Naive B cell (primary cell): ENCODE measurements around the gene INTS11. TPM values are rescaled to one million over a fixed set of nuclear protein-coding genes. Genes with fewer than 3 reads are reported as not detected.

Experiments used
- ATAC-seq, 2 donors: fragments of 150-1000 bp; cut with Tn5 transposase; 2 replicates each; pipeline ENCODE4 v1.10.0; 2021; ENCODE audit warnings: low read depth in 2 of 2, mild to moderate bottlenecking in 2 of 2, moderate library complexity in 2 of 2
- DNase-seq: peaks from one replicate; pipeline ENCODE4 v3.0.0; 2022
- H3K27ac Mint-ChIP-seq, 6 donors: one replicate each; pipeline ENCODE4 v1.8.0; 2020 to 2022; ENCODE audit warnings: mild to moderate bottlenecking in 6 of 6, mixed read lengths in 6 of 6, moderate library complexity in 5 of 6, inconsistent platforms in 2 of 6
- H3K27me3 Mint-ChIP-seq, 3 donors: one replicate each; pipeline ENCODE4 v1.8.0; 2021 to 2022; ENCODE audit warnings: mixed read lengths in 3 of 3, mild to moderate bottlenecking in 1 of 3
- H3K36me3 Mint-ChIP-seq, 2 donors: one replicate each; pipeline ENCODE4 v1.8.0; 2020 to 2022; ENCODE audit warnings: mixed read lengths in 2 of 2, inconsistent platforms in 1 of 2, mild to moderate bottlenecking in 1 of 2
- H3K4me1 Mint-ChIP-seq, 3 donors: one replicate each; pipeline ENCODE4 v1.8.0; 2020 to 2022; ENCODE audit warnings: mixed read lengths in 3 of 3, inconsistent platforms in 1 of 3, mild to moderate bottlenecking in 1 of 3, moderate library complexity in 1 of 3
- H3K4me3 Mint-ChIP-seq, 8 donors: one replicate each; pipeline ENCODE4 v1.8.0; 2020 to 2022; ENCODE audit warnings: mild to moderate bottlenecking in 8 of 8, mixed read lengths in 8 of 8, moderate library complexity in 8 of 8, inconsistent platforms in 2 of 8
- H3K9me3 Mint-ChIP-seq, 7 donors: one replicate each; pipeline ENCODE4 v1.8.0; 2020 to 2022; ENCODE audit warnings: mixed read lengths in 7 of 7, mild to moderate bottlenecking in 5 of 7, inconsistent platforms in 2 of 7, moderate library complexity in 1 of 7
- polyA plus RNA-seq, 6 donors: library from polyadenylated mRNA; unstranded; fragments of 300-500 nt; fragmentation: Illumina TruSeq; gene quantifications; one replicate each; pipeline ENCODE4 v1.2.3, GENCODE V29; 2021; ENCODE audit warnings: low read depth in 6 of 6

The INTS11 gene
- polyA plus RNA-seq, 6 donors from 2014 or later = 45.9 to 61.5 (median 54.3) TPM

DNA sequence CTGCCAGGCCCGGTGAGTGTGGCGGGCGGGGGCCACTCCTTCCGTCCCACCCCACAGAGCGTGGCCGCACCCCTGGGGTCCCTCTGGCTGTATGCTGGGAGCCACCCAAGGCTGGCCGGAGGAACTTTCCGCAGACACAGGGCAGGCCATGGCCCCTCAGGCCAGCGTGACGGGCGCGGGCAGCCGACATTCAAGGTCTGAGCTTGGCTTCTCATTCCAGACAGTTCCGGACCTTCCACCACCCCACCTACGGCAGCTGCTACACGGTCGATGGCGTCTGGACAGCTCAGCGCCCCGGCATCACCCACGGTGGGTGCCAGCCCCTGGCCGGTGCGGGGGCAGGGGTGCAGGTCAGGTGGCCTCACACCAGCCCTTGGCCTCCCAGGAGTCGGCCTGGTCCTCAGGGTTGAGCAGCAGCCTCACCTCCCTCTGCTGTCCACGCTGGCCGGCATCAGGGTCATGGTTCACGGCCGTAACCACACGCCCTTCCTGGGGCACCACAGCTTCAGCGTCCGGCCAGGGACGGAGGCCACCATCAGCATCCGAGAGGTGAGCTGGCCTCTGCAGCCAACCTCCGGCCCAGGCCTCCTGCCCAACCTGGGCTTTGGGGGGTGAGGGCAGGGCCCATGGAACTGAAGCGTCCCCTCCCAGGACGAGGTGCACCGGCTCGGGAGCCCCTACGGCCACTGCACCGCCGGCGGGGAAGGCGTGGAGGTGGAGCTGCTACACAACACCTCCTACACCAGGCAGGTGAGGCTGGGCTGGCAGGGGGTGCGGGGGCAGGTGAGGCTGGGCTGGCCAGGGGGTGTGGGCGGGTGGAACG lies 37.0 kb downstream of the INTS11 start:
- H3K4me3 Mint-ChIP-seq = no peak overlapping the region
- no peak for ATAC-seq
- H3K4me1 Mint-ChIP-seq = peaks cover 10 to 17% (median 12%) of the 10 kb centered on the region in 3 donors
- peaks cover 0 to 6% (median 0%) of the 10 kb centered on the region in 3 donors for H3K27me3 Mint-ChIP-seq
- H3K9me3 Mint-ChIP-seq = no peaks in the 10 kb centered on the region
- DNase-seq = no peak
- H3K36me3 Mint-ChIP-seq = no peaks in the 10 kb centered on the region
- H3K27ac Mint-ChIP-seq = no peak overlapping the region

DNA sequence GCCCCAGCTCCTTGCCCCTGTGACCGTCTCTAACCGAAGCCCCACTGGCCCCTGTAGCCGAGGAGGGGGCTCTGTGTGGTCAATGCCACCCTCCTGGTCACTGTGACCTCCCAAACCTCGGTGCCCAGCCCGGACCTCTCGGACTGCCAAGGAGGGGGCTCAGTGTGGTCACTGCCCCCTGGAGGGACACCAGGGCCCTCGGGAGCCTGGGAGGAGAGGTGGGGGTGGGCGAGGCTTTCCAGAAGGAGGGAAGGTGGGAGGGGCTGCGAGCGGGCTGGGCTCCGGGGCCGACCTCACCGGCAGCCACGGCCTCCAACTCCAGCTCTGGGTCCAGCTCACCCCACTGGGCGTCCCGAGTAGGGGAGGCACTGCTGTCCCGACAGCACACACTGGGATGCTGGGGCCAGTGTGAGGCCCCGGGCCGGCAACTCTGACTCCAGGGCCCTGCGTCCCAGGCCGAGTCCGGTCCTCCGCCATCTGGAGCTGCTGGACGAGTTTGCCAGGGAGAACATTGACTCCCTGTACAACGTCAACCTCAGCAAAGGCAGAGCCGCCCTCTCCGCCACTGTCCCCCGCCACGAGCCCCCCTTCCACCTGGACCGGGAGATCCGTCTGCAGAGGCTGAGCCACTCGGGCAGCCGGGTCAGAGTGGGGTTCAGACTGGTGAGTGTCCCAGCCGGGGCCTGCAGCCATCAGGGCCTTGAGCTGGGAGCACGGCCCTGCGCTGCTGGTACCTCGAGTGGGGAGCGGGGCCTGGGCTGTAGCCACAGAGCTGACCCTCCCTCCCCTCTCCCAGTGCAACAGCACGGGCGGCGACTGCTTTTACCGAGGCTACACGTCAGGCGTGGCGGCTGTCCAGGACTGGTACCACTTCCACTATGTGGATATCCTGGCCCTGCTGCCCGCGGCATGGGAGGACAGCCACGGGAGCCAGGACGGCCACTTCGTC lies 37.9 kb downstream of the INTS11 start:
- Mint-ChIP-seq H3K4me3 (no peak overlapping the region), H3K9me3 (no peaks in the 10 kb centered on the region), H3K27ac (no peak overlapping the region), H3K36me3 (no peaks in the 10 kb centered on the region), H3K27me3 (peaks cover 0 to 6% (median 0%) of the 10 kb centered on the region in 3 donors), H3K4me1 (peaks cover 6 to 12% (median 6%) of the 10 kb centered on the region in 3 donors)
- ATAC-seq = no peak
- DNase-seq = no peak

DNA sequence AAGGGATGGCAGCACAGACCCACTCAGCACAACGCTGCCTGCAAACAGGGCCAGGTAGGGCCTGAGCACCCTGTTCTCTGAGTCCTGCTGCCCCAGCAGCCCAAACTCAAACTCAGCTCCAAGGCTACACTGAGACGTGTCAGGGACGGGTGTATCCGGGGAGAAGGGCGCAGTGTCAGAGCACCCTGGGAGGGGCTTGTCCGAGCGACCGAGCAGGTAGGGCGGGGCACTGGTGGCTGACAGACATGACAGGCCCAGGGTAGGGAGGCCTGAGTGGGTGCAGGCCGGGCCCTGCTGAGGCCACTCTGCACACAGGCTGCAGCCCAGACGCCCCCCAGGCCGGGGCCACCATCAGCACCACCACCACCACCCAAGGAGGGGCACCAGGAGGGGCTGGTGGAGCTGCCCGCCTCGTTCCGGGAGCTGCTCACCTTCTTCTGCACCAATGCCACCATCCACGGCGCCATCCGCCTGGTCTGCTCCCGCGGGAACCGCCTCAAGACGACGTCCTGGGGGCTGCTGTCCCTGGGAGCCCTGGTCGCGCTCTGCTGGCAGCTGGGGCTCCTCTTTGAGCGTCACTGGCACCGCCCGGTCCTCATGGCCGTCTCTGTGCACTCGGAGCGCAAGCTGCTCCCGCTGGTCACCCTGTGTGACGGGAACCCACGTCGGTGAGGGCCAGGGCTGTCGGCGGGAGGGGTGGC lies 38.7 kb downstream of the INTS11 start:
- Mint-ChIP-seq H3K4me1 (peaks cover 6 to 12% (median 6%) of the 10 kb centered on the region in 3 donors), H3K9me3 (no peaks in the 10 kb centered on the region), H3K27ac (no peak overlapping the region), H3K36me3 (no peaks in the 10 kb centered on the region), H3K27me3 (peaks cover 0 to 6% (median 0%) of the 10 kb centered on the region in 3 donors), H3K4me3 (no peak overlapping the region)
- ATAC-seq (no peak), DNase-seq (no peak)

DNA sequence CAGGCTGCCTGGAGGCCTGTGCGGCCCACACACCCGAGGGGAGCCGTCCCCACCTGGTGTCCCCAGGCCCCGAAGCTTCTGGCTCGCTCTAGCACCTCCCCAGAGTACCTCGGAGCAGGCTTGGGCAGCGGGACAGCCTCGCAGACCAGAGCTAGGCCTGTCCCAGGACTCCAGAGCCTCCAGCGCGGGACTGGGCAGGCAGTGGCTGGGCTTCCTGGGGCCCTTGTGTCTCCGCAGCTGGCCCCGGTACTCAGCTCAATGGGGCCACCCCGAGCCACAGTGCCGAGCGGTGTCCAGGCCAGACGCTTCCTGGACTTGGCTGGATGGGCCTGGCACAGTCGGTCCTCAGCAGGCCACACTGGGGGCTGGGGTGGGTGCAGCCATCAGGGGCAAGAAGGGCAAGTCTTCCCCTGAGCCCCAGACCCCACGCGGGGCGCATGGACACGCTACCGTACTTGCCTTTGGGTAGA lies 39.3 kb downstream of the INTS11 start:
- no peaks in the 10 kb centered on the region for H3K9me3 Mint-ChIP-seq
- H3K4me3 Mint-ChIP-seq = no peak overlapping the region
- peaks cover 0 to 6% (median 0%) of the 10 kb centered on the region in 3 donors for H3K27me3 Mint-ChIP-seq
- ATAC-seq (no peak), DNase-seq (no peak)
- H3K27ac Mint-ChIP-seq = no peak overlapping the region
- H3K36me3 Mint-ChIP-seq = no peaks in the 10 kb centered on the region
- H3K4me1 Mint-ChIP-seq = peaks cover 2 to 9% (median 5%) of the 10 kb centered on the region in 3 donors

DNA sequence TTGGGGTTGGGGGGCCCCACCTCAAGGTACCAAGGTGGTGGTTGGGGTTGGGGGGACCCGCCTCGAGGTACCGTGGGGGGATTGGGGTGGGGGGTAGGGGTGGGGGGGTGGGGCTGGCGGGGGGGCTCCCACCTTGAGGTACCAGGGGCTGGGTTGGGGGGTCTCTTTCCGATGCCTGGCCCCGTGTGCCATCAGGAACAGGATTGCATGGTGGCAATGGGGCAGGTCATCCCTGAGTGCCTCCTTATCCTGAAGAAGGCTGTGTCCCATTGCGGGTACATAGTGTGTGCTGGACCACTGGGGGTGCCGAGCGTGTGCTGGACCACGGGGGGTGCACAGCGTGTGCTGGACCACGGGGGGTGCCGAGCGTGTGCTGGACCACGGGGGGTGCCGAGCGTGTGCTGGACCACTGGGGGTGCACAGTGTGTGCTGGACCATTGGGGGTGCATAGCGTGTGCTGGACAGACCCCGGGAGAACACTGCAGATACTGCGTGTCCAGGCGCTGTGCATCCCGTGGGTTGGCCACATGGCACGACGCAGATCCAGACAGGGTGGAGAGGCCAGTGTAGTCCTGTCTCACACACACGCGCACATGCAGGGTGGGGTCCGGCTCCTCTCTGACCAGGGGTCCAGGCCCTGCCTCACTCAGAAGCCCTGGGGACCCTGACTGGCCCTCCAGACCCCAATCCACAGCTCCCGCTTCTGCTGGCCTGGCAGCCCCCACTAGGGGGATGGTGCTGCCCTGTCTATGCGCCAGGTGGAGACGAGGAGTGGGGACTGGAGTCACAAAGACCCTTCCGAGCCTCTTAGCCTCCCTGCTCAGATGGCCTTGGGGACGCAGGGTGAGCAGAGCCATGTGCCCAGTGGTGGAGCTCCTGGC lies 40.0 kb downstream of the INTS11 start:
- DNase-seq (no peak), ATAC-seq (no peak)
- H3K4me3 Mint-ChIP-seq = no peak overlapping the region
- H3K36me3 Mint-ChIP-seq = no peaks in the 10 kb centered on the region
- H3K27me3 Mint-ChIP-seq = peaks cover 0 to 6% (median 0%) of the 10 kb centered on the region in 3 donors
- H3K9me3 Mint-ChIP-seq = no peaks in the 10 kb centered on the region
- no peak overlapping the region for H3K27ac Mint-ChIP-seq
- peaks cover 0 to 6% (median 4%) of the 10 kb centered on the region in 3 donors for H3K4me1 Mint-ChIP-seq

DNA sequence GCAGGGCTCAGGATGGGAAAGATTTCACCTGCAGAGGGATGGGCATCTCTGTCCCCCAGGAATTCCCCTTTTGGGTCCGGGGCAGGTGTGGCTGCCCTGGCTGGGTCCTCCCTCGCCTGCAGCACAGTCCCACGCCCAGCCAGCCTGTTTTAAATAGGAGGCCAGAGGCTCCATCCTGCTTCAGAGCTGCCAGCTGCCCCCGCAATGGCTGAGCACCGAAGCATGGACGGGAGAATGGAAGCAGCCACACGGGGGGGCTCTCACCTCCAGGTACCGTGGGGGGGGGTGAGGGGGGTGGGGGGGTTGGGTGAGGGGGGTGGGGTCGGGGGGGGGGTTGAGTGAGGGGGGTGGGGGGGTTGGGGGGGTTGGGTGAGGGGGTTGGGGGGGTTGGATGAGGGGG lies 40.6 kb downstream of the INTS11 start:
- DNase-seq (no peak), ATAC-seq (peak in 1 of 2 donors; percentile 49)
- peak overlapping the region in 1 of 8 donors; percentile 47 for H3K4me3 Mint-ChIP-seq
- H3K36me3 Mint-ChIP-seq = no peaks in the 10 kb centered on the region
- H3K27ac Mint-ChIP-seq = no peak overlapping the region
- peaks cover 0 to 6% (median 0%) of the 10 kb centered on the region in 3 donors for H3K27me3 Mint-ChIP-seq
- no peaks in the 10 kb centered on the region for H3K9me3 Mint-ChIP-seq
- peaks cover 0 to 6% (median 4%) of the 10 kb centered on the region in 3 donors for H3K4me1 Mint-ChIP-seq

DNA sequence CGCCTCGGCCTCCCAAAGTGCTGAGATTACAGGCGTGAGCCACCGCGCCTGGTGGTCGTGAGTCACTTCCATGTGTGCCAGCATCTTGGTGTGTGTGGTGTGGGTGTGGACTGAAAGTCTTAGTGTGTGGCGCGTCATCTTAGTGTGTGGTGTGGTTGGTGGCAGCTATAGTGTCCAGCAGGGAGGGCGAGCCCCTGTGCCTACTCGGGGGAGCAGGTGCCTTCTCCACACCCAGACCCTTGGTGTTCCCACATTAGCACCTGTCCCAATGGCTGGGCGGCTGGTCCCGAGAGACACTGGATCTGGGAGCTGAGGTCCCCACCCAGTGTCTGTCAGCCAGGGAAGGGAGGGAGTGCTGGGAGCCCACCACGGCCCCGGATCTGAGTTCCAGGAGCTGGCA lies 41.5 kb downstream of the INTS11 start:
- peaks cover 0 to 6% (median 4%) of the 10 kb centered on the region in 3 donors for H3K4me1 Mint-ChIP-seq
- no peaks in the 10 kb centered on the region for H3K36me3 Mint-ChIP-seq
- no peak overlapping the region for H3K4me3 Mint-ChIP-seq
- DNase-seq (no peak), ATAC-seq (no peak)
- H3K9me3 Mint-ChIP-seq = no peaks in the 10 kb centered on the region
- peaks cover 0 to 6% (median 0%) of the 10 kb centered on the region in 3 donors for H3K27me3 Mint-ChIP-seq
- H3K27ac Mint-ChIP-seq = peak overlapping the region in 1 of 6 donors; percentile 12

DNA sequence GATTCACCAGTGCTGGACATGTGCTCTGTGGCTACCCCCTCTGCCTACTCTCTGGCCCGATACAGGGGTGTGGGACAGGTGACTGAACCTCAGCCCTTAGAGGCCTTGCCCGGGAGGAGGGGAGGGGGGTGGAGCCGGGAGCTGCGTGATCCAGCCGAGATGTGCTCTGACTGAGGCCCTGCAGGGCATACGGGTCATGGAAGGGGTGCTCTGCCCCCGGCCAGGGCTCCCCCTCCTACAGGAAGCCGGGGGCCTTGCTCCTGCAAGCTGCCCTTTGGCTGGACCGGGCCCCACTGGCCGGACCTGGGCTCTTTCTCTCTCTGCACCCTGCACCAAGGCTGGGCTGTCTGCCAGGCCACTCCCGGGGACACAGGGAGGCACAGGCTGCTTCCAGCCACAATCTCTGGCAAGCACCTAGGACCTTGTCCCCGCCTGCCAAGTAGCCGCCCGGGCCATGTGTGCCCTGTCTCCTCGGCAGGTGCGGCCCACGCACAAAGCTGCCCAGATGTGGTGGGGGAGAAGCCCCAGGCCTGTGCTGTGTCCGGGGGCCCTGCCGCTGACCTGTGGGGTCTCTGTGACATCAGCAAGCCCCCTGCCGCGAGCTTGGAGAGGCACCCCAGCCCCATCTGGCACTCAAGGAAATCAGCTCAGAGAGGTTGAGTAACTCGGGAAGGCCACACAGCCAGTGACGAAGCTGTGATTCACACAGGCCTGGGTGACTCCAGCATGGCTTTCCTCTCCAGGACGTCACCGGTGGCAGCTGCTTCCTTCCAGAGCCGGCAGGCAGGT lies 42.7 kb downstream of the INTS11 start:
- Mint-ChIP-seq H3K9me3 (no peaks in the 10 kb centered on the region), H3K4me3 (no peak overlapping the region), H3K36me3 (no peaks in the 10 kb centered on the region), H3K4me1 (peaks cover 0 to 6% (median 4%) of the 10 kb centered on the region in 3 donors), H3K27ac (no peak overlapping the region), H3K27me3 (peaks cover 0 to 6% (median 0%) of the 10 kb centered on the region in 3 donors)
- no peak for DNase-seq
- ATAC-seq = no peak

DNA sequence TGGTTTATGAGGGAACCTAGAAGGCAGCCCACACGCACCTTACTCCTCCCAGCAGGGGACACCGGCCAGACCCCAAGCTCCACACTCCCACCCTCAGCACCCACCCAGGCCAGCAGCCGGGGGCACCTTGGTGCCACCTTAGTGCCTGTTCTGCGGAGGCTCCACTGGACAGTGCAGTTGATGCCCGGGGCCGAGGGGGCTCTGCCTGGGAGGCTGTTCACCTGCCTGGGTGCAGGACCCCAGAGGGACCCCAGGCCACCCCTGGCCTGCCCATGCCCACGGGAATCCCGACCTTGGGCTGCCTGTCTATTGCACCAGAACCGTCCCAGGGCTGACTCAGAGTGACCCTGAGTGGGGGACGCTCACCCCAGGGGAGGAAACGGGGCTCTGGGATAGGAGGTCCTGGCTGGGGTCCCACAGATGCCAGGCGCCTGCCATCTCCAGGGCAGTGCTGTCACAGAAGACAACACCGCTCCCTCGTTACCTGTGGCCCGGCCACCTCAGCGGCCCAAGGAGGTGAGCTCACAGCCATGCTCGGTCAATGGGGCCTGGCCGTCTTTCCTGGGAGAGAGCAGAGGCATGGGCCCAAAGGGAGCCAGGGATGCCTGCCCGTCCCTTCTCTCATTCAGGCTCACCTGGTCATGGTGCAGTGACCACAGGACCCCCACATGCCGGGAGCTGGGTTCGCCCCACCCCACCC lies 43.5 kb downstream of the INTS11 start:
- Mint-ChIP-seq H3K4me1 (peaks cover 0 to 6% (median 5%) of the 10 kb centered on the region in 3 donors), H3K36me3 (no peaks in the 10 kb centered on the region), H3K4me3 (no peak overlapping the region), H3K27ac (no peak overlapping the region), H3K27me3 (peaks cover 0 to 6% (median 0%) of the 10 kb centered on the region in 3 donors), H3K9me3 (no peaks in the 10 kb centered on the region)
- no peak for ATAC-seq
- DNase-seq = no peak

DNA sequence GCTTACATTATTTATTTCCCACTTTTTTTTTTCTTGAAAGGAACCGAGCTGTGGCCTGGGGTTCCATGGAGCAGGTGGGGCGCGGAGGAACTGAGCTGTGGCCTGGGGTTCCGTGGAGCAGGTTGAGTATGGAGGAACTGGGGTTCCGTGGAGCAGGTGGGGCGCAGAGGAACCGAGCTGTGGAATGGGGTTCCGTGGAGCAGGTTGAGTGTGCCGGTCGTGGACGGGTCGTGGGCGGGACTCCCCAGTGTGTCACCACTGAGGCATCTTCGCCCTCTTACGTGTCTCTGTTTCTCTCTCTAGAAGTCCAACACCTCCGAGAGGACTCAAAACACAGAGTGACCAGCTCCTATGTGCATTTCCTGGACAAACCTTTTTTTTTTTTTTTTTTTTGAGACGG lies 45.4 kb downstream of the INTS11 start:
- H3K36me3 Mint-ChIP-seq = no peaks in the 10 kb centered on the region
- DNase-seq = no peak
- H3K9me3 Mint-ChIP-seq = no peaks in the 10 kb centered on the region
- peaks cover 0 to 6% (median 0%) of the 10 kb centered on the region in 3 donors for H3K27me3 Mint-ChIP-seq
- no peak for ATAC-seq
- H3K4me3 Mint-ChIP-seq = no peak overlapping the region
- H3K4me1 Mint-ChIP-seq = peaks cover 5 to 10% (median 7%) of the 10 kb centered on the region in 3 donors
- H3K27ac Mint-ChIP-seq = no peak overlapping the region

DNA sequence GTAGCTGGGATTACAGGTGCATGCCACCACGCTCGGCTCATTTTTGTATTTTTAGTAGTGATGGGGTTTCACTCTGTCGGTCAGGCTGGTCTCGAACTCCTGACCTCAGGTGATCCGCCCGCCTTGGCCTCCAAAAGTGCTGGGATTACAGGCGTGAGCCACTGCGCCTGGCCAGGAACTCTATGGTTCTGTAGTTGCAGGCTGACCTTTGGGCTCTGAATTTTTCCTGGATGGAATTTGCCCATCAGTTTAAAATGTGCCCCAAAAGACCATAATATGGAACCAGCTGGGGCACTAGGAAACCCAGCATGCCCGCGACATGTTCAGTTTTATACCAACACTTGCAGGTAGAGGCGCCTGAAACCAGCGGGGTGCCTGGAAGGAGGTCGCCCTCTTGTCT lies 45.8 kb downstream of the INTS11 start:
- Mint-ChIP-seq H3K27me3 (peaks cover 0 to 6% (median 0%) of the 10 kb centered on the region in 3 donors), H3K9me3 (no peaks in the 10 kb centered on the region), H3K36me3 (no peaks in the 10 kb centered on the region), H3K4me3 (no peak overlapping the region), H3K27ac (no peak overlapping the region), H3K4me1 (peaks cover 5 to 6% (median 5%) of the 10 kb centered on the region in 3 donors)
- DNase-seq = no peak
- no peak for ATAC-seq
